Activated naive CD8-positive, alpha-beta T cell treated with anti-CD3 and anti-CD28 coated beads, Interleukin-2, amount 50 U/mL, for 24 hours (primary cell): ENCODE results near the gene MEA1.
A peak's percentile ranks its signal among the peaks of the same experiment; 100 is the strongest.

Source experiments
- ATAC-seq: fragments of 150-1000 bp; cut with Tn5 transposase; one replicate; pipeline ENCODE4 v1.10.0; 2021
- DNase-seq: peaks from one replicate; pipeline ENCODE4 v3.0.0; 2021
- H3K27ac Mint-ChIP-seq: one replicate; pipeline ENCODE4 v1.8.0; 2021; ENCODE audit warnings: mild to moderate bottlenecking, mixed read lengths
- H3K27me3 Mint-ChIP-seq: one replicate; pipeline ENCODE4 v1.8.0; 2021; ENCODE audit warnings: mixed read lengths
- H3K36me3 Mint-ChIP-seq: one replicate; pipeline ENCODE4 v1.8.0; 2021; ENCODE audit warnings: low read depth, mixed read lengths
- H3K4me1 Mint-ChIP-seq: one replicate; pipeline ENCODE4 v1.8.0; 2021; ENCODE audit warnings: mixed read lengths
- H3K4me3 Mint-ChIP-seq: one replicate; pipeline ENCODE4 v1.8.0; 2021; ENCODE audit warnings: mild to moderate bottlenecking, moderate library complexity, mixed read lengths
- H3K9me3 Mint-ChIP-seq: one replicate; pipeline ENCODE4 v1.8.0; 2021; ENCODE audit warnings: mixed read lengths

MEA1 gene

GRCh38 chr6:43013843-43014433, at the start of gene MEA1, which contains the start of gene KLHDC3:
Gene MEA1, minus strand, starts transcription at chr6:43013946. Its CDS starts 133 bp downstream, at chr6:43013813.
Gene KLHDC3, plus strand, starts transcription at chr6:43014249. Its CDS starts 2,944 bp downstream, at chr6:43017193.
- DNase-seq (peak; percentile 98), ATAC-seq (peak; percentile 91)
- Mint-ChIP-seq H3K36me3 (peaks cover 37% of the 10 kb centered on the region), H3K27me3 (no peaks in the 10 kb centered on the region), H3K4me3 (peak within 1 kb of the TSS; percentile 95), H3K27ac (peak within 1 kb of the TSS; percentile 82), H3K4me1 (peaks cover 50% of the 10 kb centered on the region), H3K9me3 (no peaks in the 10 kb centered on the region)

- Mint-ChIP-seq H3K9me3 (no peaks in the 10 kb centered on the region), H3K4me3 (no peak overlapping the region), H3K4me1 (peaks cover 22% of the 10 kb centered on the region), H3K36me3 (peaks cover 4% of the 10 kb centered on the region), H3K27me3 (no peaks in the 10 kb centered on the region), H3K27ac (no peak overlapping the region)
- DNase-seq: no peak
- ATAC-seq: no peak
These were observed 49.1 kb upstream of the MEA1 start for GRCh38 chr6:43062818-43063217.

GRCh38 chr6:43061861-43062260, 48.1 kb upstream of the MEA1 start:
- ATAC-seq (no peak), DNase-seq (no peak)
- no peak overlapping the region for H3K27ac Mint-ChIP-seq
- H3K4me3 Mint-ChIP-seq: no peak overlapping the region
- H3K4me1 Mint-ChIP-seq: peaks cover 26% of the 10 kb centered on the region
- H3K27me3 Mint-ChIP-seq: no peaks in the 10 kb centered on the region
- H3K9me3 Mint-ChIP-seq: no peaks in the 10 kb centered on the region
- H3K36me3 Mint-ChIP-seq: peaks cover 8% of the 10 kb centered on the region

GRCh38 chr6:43060755-43061633, 47.2 kb upstream of the MEA1 start:
- H3K36me3 Mint-ChIP-seq: peaks cover 12% of the 10 kb centered on the region

GRCh38 chr6:43060034-43060754, 46.4 kb upstream of the MEA1 start:
- DNase-seq (no peak), ATAC-seq (no peak)
- Mint-ChIP-seq H3K4me1 (peaks cover 31% of the 10 kb centered on the region), H3K36me3 (peaks cover 20% of the 10 kb centered on the region), H3K27me3 (no peaks in the 10 kb centered on the region), H3K9me3 (no peaks in the 10 kb centered on the region), H3K27ac (peak overlapping the region; percentile 98), H3K4me3 (peak overlapping the region; percentile 96)

More at GRCh38 chr6:43060755-43061633, 47.2 kb upstream of the MEA1 start:
- no peak for ATAC-seq
- H3K9me3 Mint-ChIP-seq: no peaks in the 10 kb centered on the region
- DNase-seq: no peak
- H3K4me1 Mint-ChIP-seq: peaks cover 30% of the 10 kb centered on the region
- H3K4me3 Mint-ChIP-seq: peak overlapping the region; percentile 96
- no peak overlapping the region for H3K27ac Mint-ChIP-seq
- no peaks in the 10 kb centered on the region for H3K27me3 Mint-ChIP-seq

- DNase-seq (peak; percentile 96), ATAC-seq (peak; percentile 96)
- H3K4me1 Mint-ChIP-seq: peaks cover 31% of the 10 kb centered on the region
- H3K27ac Mint-ChIP-seq: peak within 1 kb of the TSS; percentile 98
- peak within 1 kb of the TSS; percentile 96 for H3K4me3 Mint-ChIP-seq
- H3K9me3 Mint-ChIP-seq: no peaks in the 10 kb centered on the region
- H3K36me3 Mint-ChIP-seq: peaks cover 22% of the 10 kb centered on the region
- no peaks in the 10 kb centered on the region for H3K27me3 Mint-ChIP-seq
These were observed 45.7 kb upstream of the MEA1 start, which contains the start of the genes KLC4 and MRPL2 for GRCh38 chr6:43059168-43060033. Gene KLC4, plus strand, starts transcription at chr6:43059631. Its CDS starts 1,705 bp downstream, at chr6:43061336. Gene MRPL2, minus strand, starts transcription at chr6:43059434. Its CDS starts 53 bp downstream, at chr6:43059381.

- DNase-seq: no peak
- peaks cover 37% of the 10 kb centered on the region for H3K4me1 Mint-ChIP-seq
- H3K27me3 Mint-ChIP-seq: no peaks in the 10 kb centered on the region
- H3K36me3 Mint-ChIP-seq: peaks cover 26% of the 10 kb centered on the region
- ATAC-seq: no peak
- peak overlapping the region; percentile 96 for H3K4me3 Mint-ChIP-seq
- H3K9me3 Mint-ChIP-seq: no peaks in the 10 kb centered on the region
- peak overlapping the region; percentile 98 for H3K27ac Mint-ChIP-seq
These were observed 44.8 kb upstream of the MEA1 start for GRCh38 chr6:43058531-43058930.

- DNase-seq: no peak
- Mint-ChIP-seq H3K27me3 (no peaks in the 10 kb centered on the region), H3K9me3 (no peaks in the 10 kb centered on the region), H3K4me3 (no peak overlapping the region), H3K4me1 (peaks cover 53% of the 10 kb centered on the region), H3K27ac (no peak overlapping the region), H3K36me3 (peaks cover 30% of the 10 kb centered on the region)
- ATAC-seq: no peak
These were observed 42.2 kb upstream of the MEA1 start for GRCh38 chr6:43055966-43056365.

GRCh38 chr6:43054206-43054943, 40.6 kb upstream of the MEA1 start:
- no peaks in the 10 kb centered on the region for H3K9me3 Mint-ChIP-seq
- H3K4me1 Mint-ChIP-seq: peaks cover 46% of the 10 kb centered on the region
- peak overlapping the region; percentile 97 for H3K27ac Mint-ChIP-seq
- ATAC-seq (no peak), DNase-seq (no peak)
- no peaks in the 10 kb centered on the region for H3K27me3 Mint-ChIP-seq
- peaks cover 35% of the 10 kb centered on the region for H3K36me3 Mint-ChIP-seq
- peak overlapping the region; percentile 97 for H3K4me3 Mint-ChIP-seq

GRCh38 chr6:43053545-43054205, 39.9 kb upstream of the MEA1 start, which contains the start of gene CUL7:
Gene CUL7, minus strand, starts transcription at chr6:43053851. Its CDS starts 1,063 bp downstream, at chr6:43052788.
- peak; percentile 99 for ATAC-seq
- Mint-ChIP-seq H3K36me3 (peaks cover 36% of the 10 kb centered on the region), H3K4me1 (peaks cover 45% of the 10 kb centered on the region), H3K27me3 (no peaks in the 10 kb centered on the region), H3K4me3 (peak within 1 kb of the TSS; percentile 97), H3K27ac (peak within 1 kb of the TSS; percentile 97), H3K9me3 (no peaks in the 10 kb centered on the region)
- peak; percentile 92 for DNase-seq

GRCh38 chr6:43052842-43053544, 39.2 kb upstream of the MEA1 start:
- DNase-seq (peak; percentile 31), ATAC-seq (peak; percentile 14)
- H3K4me3 Mint-ChIP-seq: peak overlapping the region; percentile 97
- peaks cover 35% of the 10 kb centered on the region for H3K36me3 Mint-ChIP-seq
- H3K4me1 Mint-ChIP-seq: peaks cover 39% of the 10 kb centered on the region
- H3K27me3 Mint-ChIP-seq: no peaks in the 10 kb centered on the region
- peak overlapping the region; percentile 97 for H3K27ac Mint-ChIP-seq
- H3K9me3 Mint-ChIP-seq: no peaks in the 10 kb centered on the region

GRCh38 chr6:43052225-43052841, 38.6 kb upstream of the MEA1 start:
- peaks cover 33% of the 10 kb centered on the region for H3K4me1 Mint-ChIP-seq
- H3K27ac Mint-ChIP-seq: peak overlapping the region; percentile 97
- no peak for DNase-seq
- peak overlapping the region; percentile 97 for H3K4me3 Mint-ChIP-seq
- H3K36me3 Mint-ChIP-seq: peaks cover 32% of the 10 kb centered on the region
- no peaks in the 10 kb centered on the region for H3K9me3 Mint-ChIP-seq
- H3K27me3 Mint-ChIP-seq: no peaks in the 10 kb centered on the region
- ATAC-seq: no peak
